KG1 (cell line): ENCODE results near the gene PEX10.
"Not testable (repeated sequence)": the region's sequence is repeated elsewhere in the genome, so short reads cannot be mapped to it uniquely, and the experiment has no call there.

ENCODE experiments used
- DNase-seq: peaks from one replicate; lab custom pipeline; 2025; lab: John Stamatoyannopoulos, UW

The PEX10 gene

GRCh38 chr1:2412395-2412772 lies at the start of gene PEX10:
TSS of gene PEX10 (minus strand) at chr1:2412564. CDS start at chr1:2412502, 62 bp downstream.
- peak; percentile 95 for DNase-seq

- DNase-seq = no peak
Measured at GRCh38 chr1:2460996-2461751, 48.8 kb upstream of the PEX10 start.

GRCh38 chr1:2460203-2460602 lies 47.8 kb upstream of the PEX10 start:
- DNase-seq = no peak

- no peak for DNase-seq
Measured at GRCh38 chr1:2459757-2460156, 47.4 kb upstream of the PEX10 start.

GRCh38 chr1:2459102-2459753 lies 46.9 kb upstream of the PEX10 start:
- DNase-seq = not testable (repeated sequence)

GRCh38 chr1:2458687-2459086 lies 46.3 kb upstream of the PEX10 start:
- no peak for DNase-seq

GRCh38 chr1:2457444-2457843 lies 45.1 kb upstream of the PEX10 start:
- no peak for DNase-seq

GRCh38 chr1:2455757-2456156 lies 43.4 kb upstream of the PEX10 start:
- no peak for DNase-seq

GRCh38 chr1:2454227-2454626 lies 41.9 kb upstream of the PEX10 start:
- DNase-seq = no peak

GRCh38 chr1:2452932-2453315 lies 40.6 kb upstream of the PEX10 start:
- DNase-seq = no peak

GRCh38 chr1:2452201-2452931 lies 40.0 kb upstream of the PEX10 start:
- DNase-seq = no peak

- DNase-seq = no peak
Measured at GRCh38 chr1:2451741-2452140, 39.4 kb upstream of the PEX10 start.

- no peak for DNase-seq
Measured at GRCh38 chr1:2449636-2450454, 37.5 kb upstream of the PEX10 start.

GRCh38 chr1:2448098-2448445 lies 35.7 kb upstream of the PEX10 start:
- DNase-seq = no peak

GRCh38 chr1:2447276-2448097 lies 35.1 kb upstream of the PEX10 start:
- DNase-seq = no peak

GRCh38 chr1:2446861-2447260 lies 34.5 kb upstream of the PEX10 start:
- no peak for DNase-seq

- DNase-seq = no peak
Measured at GRCh38 chr1:2446394-2446793, 34.0 kb upstream of the PEX10 start.

- no peak for DNase-seq
Measured at GRCh38 chr1:2445823-2446215, 33.5 kb upstream of the PEX10 start.

GRCh38 chr1:2445162-2445822 lies 32.9 kb upstream of the PEX10 start:
- DNase-seq = no peak

- no peak for DNase-seq
Measured at GRCh38 chr1:2444138-2444591, 31.8 kb upstream of the PEX10 start.
